Endothelial cell of umbilical vein (primary cell): ENCODE measurements around the gene SFMBT2. TPM values are rescaled to one million over a fixed set of nuclear protein-coding genes. Genes with fewer than 3 reads are reported as not detected.

Source experiments
- BruUV-seq: library from RNA; stranded (reverse); fragments of 400-500 nt; replicated peaks from 2 replicates; lab custom pipeline; 2021; lab: Mats Ljungman, UMichigan
- CTCF ChIA-PET: fragments of 300-600, 350-600 bp; sonication (Branson Sonifier 250); formaldehyde crosslinking; loops from one replicate; lab custom pipeline; 2021; ENCODE audit warnings: antibody characterized with exemption, inconsistent platforms; lab: Charles Lee
- POLR2A ChIA-PET: fragments of 300-600, 350-600 bp; sonication (Branson Sonifier 250); formaldehyde crosslinking; loops from one replicate; lab custom pipeline; 2021; ENCODE audit warnings: antibody characterized with exemption, inconsistent platforms; lab: Charles Lee
- DNase-seq: peaks from one replicate; pipeline ENCODE4 v3.0.0-alpha.2; 2011; ENCODE audit warnings: low read depth, low spot score
- FAIRE-seq: peaks from 2 replicates; lab custom pipeline; 2011; peaks lifted over from hg19 to GRCh38; lab: Jason Lieb, UNC
- H2AFZ ChIP-seq: 2 replicates; pipeline ENCODE4 v1.6.0; 2012; ENCODE audit warnings: low read depth, low read length, control low read depth, inconsistent platforms
- H3K27ac ChIP-seq: 2 replicates; pipeline ENCODE4 v1.5.1; 2011; ENCODE audit warnings: low read depth, mild to moderate bottlenecking, control low read depth, low read length, moderate library complexity; ENCODE audit not compliant: insufficient read depth
- H3K27me3 ChIP-seq, 2 experiments: 2 replicates each; pipeline versions ENCODE4 v1.6.0 to v1.6.1; 2011; ENCODE audit warnings: low read length in 2 of 2, mixed read lengths in 1 of 2; ENCODE audit not compliant: control insufficient read depth in 2 of 2, insufficient read depth in 2 of 2
- H3K36me3 ChIP-seq, 2 experiments: 2 replicates in 1 of 2; 3 replicates in 1 of 2; pipeline ENCODE4 v1.5.1; 2011; ENCODE audit warnings: low read length in 2 of 2, mild to moderate bottlenecking in 1 of 2, moderate library complexity in 1 of 2; ENCODE audit not compliant: control insufficient read depth in 2 of 2, insufficient read depth in 2 of 2; ENCODE audit errors: extremely low read depth in 1 of 2
- H3K4me1 ChIP-seq: 3 replicates; pipeline ENCODE4 v1.5.1; 2011; ENCODE audit warnings: mild to moderate bottlenecking, low read length; ENCODE audit not compliant: control insufficient read depth, insufficient read depth; ENCODE audit errors: extremely low read depth
- H3K4me2 ChIP-seq: 2 replicates; pipeline ENCODE4 v1.6.1; 2011; ENCODE audit warnings: low read length, control low read depth, mixed read lengths; ENCODE audit not compliant: insufficient read depth
- H3K4me3 ChIP-seq, 3 experiments: fragments of 200-600 bp in 1 of 3; sonication (generic), shearing (Covaris generic) in 1 of 3; replicated peaks in 1 of 3; 2 replicates each; pipeline ENCODE4 v1.5.1; 2011 to 2016; ENCODE audit warnings: control low read depth in 3 of 3, low read length in 3 of 3, mild to moderate bottlenecking in 2 of 3, inconsistent platforms in 1 of 3, low read depth in 1 of 3, moderate library complexity in 1 of 3; ENCODE audit not compliant: insufficient read depth in 1 of 3
- H3K79me2 ChIP-seq: 2 replicates; pipeline ENCODE4 v1.6.0; 2012; ENCODE audit warnings: low read length, inconsistent platforms; ENCODE audit not compliant: control insufficient read depth, insufficient read depth
- H3K9ac ChIP-seq: replicated peaks from 2 replicates; pipeline ENCODE3; 2011; ENCODE audit warnings: low read length, control low read depth; ENCODE audit not compliant: insufficient read depth; ENCODE audit errors: extremely low read depth
- H3K9me1 ChIP-seq: replicated peaks from 3 replicates; pipeline ENCODE4 v1.6.0; 2011; ENCODE audit warnings: mild to moderate bottlenecking, low read length; ENCODE audit not compliant: control insufficient read depth, insufficient read depth; ENCODE audit errors: extremely low read depth
- H3K9me3 ChIP-seq: replicated peaks from 2 replicates; pipeline ENCODE4 v1.5.1; 2012; ENCODE audit warnings: low read length, inconsistent platforms; ENCODE audit not compliant: control insufficient read depth, insufficient read depth
- H4K20me1 ChIP-seq: replicated peaks from 2 replicates; pipeline ENCODE3; 2011; ENCODE audit warnings: mild to moderate bottlenecking, low read length; ENCODE audit not compliant: control insufficient read depth, insufficient read depth; ENCODE audit errors: extremely low read depth
- CTCF ChIP-seq, 2 donors: IDR thresholded peaks; 1 replicate in 1 of 2; 2 replicates in 1 of 2; pipeline ENCODE4 v1.5.1; 2011; ENCODE audit warnings: low read length in 2 of 2, mild to moderate bottlenecking in 2 of 2, moderate library complexity in 2 of 2, control low read depth in 1 of 2, inconsistent platforms in 1 of 2, low read depth in 1 of 2; ENCODE audit not compliant: insufficient read depth in 1 of 2; ENCODE audit errors: extremely low read depth in 1 of 2
- EZH2 ChIP-seq: IDR thresholded peaks from 2 replicates; pipeline ENCODE4 v1.6.1; 2012; ENCODE audit warnings: borderline replicate concordance, low read depth, mild to moderate bottlenecking, moderate library complexity, low read length, inconsistent platforms; ENCODE audit not compliant: severe bottlenecking
- FOS ChIP-seq: IDR thresholded peaks from 2 replicates; pipeline ENCODE4 v1.6.1; 2011; ENCODE audit warnings: mild to moderate bottlenecking, low read length, moderate library complexity, borderline replicate concordance; ENCODE audit not compliant: insufficient read depth
- GATA2 ChIP-seq: IDR thresholded peaks from 2 replicates; pipeline ENCODE4 v1.7.0; 2011; ENCODE audit warnings: low read depth, mild to moderate bottlenecking, moderate library complexity, mixed read lengths, low read length; ENCODE audit not compliant: insufficient read length, insufficient read depth
- JUN ChIP-seq: IDR thresholded peaks from 2 replicates; pipeline ENCODE4 v1.6.1; 2011; ENCODE audit warnings: borderline replicate concordance, low read depth; ENCODE audit not compliant: insufficient read length, insufficient read depth
- MAX ChIP-seq: IDR thresholded peaks from 2 replicates; pipeline ENCODE4 v1.6.1; 2011; ENCODE audit not compliant: insufficient read depth, insufficient read length
- MYC ChIP-seq: IDR thresholded peaks from one replicate; pipeline ENCODE4 v1.6.1; 2011; ENCODE audit warnings: mild to moderate bottlenecking, low read depth, low read length
- POLR2A ChIP-seq: IDR thresholded peaks from 2 replicates; pipeline ENCODE4 v1.6.1; 2012; ENCODE audit warnings: low read depth, mild to moderate bottlenecking, control low read depth, low read length
- POLR2AphosphoS5 ChIP-seq: IDR thresholded peaks from 2 replicates; pipeline ENCODE4 v1.6.1; 2012; ENCODE audit warnings: low read depth, mild to moderate bottlenecking, control low read depth, low read length, moderate library complexity; ENCODE audit not compliant: insufficient read depth
- dilution Hi-C: fragments of 300-500 bp; cut with MboI; formaldehyde crosslinking; loops from one replicate; pipeline ENCODE4 v1.15.0; 2019; ENCODE audit warnings: low sequenced_read_pairs; ENCODE audit not compliant: extremely low pct_ligation_motif_present
- intact Hi-C: fragments of 100-400 bp; cut with micrococcal nuclease; formaldehyde crosslinking; loops from one replicate; pipeline ENCODE4 v1.10.0; 2022
- polyA plus RNA-seq, 4 experiments: library from polyadenylated mRNA; depleted of rRNA in 3 of 4; stranded (reverse) in 3 of 4; unstranded in 1 of 4; fragments of >200 nt; gene quantifications; 2 replicates each; pipeline versions ENCODE4 v1.2.1 to v1.2.3, GENCODE V29; 2011 to 2012; ENCODE audit warnings: missing spikeins in 1 of 4
- total RNA-seq: library from RNA; stranded (reverse); gene quantifications from 2 replicates; pipeline ENCODE4 v1.2.3, GENCODE V29; 2021

SFMBT2 gene
- total and polyA plus RNA-seq, 2 donors (not counting 3 experiments of a cell fraction or from before 2014, with no cell fraction given), result 0.14 to 0.64 TPM

- FAIRE-seq, result no peak
Measured at GRCh38 chr10:7333961-7334641, 76.7 kb downstream of the SFMBT2 start.

More at GRCh38 chr10:7333961-7334641, 76.7 kb downstream of the SFMBT2 start:
- Histone ChIP-seq H3K9me3 (no peaks in the 10 kb centered on the region), H3K4me3 (no peak overlapping the region), H3K4me2 (no peak overlapping the region), H2AFZ (no peak overlapping the region), H3K79me2 (no peaks in the 10 kb centered on the region), H4K20me1 (no peaks in the 10 kb centered on the region), H3K9ac (no peak overlapping the region), H3K4me1 (no peaks in the 10 kb centered on the region), H3K27ac (no peak overlapping the region), H3K36me3 (no peaks in the 10 kb centered on the region), H3K27me3 (no peaks in the 10 kb centered on the region), H3K9me1 (no peaks in the 10 kb centered on the region)
- DNase-seq, result no peak
- intact Hi-C loops, result no loop called here
- CTCF ChIA-PET, result no interaction called here
- TF ChIP-seq MYC (no peak), POLR2A (no peak), FOS (no peak), JUN (no peak), EZH2 (no peak), GATA2 (no peak), MAX (no peak), POLR2AphosphoS5 (no peak), CTCF (IDR thresholded peaks at IDR 0.05; ENCODE audit: extremely low read depth in 1 of 2, insufficient read depth in 1 of 2, low read depth in 1 of 2, low read length in 2 of 2) (no peak)
- no TSS peak for BruUV-seq
- dilution Hi-C loops, result no loop called here
- POLR2A ChIA-PET, result no interaction called here
